ENCODE measurements around the gene DSPP.
A peak's percentile ranks its signal among the peaks of the same experiment; 100 is the strongest.
"Not testable (repeated sequence)": the region's sequence is repeated elsewhere in the genome, so short reads cannot be mapped to it uniquely, and the experiment has no call there.

The DSPP gene
- 0 to 0.13 (median 0) reads per million in 18 experiments for total RNA-seq

- DNase-seq: no peak
Observed at GRCh38 chr4:87608229-87608628, at the start of gene DSPP. Gene DSPP (plus strand): TSS chr4:87608529. CDS start chr4:87610909, 2,380 bp downstream.

GRCh38 chr4:87559090-87559837 is 49.1 kb upstream of the DSPP start:
- no peak for DNase-seq

DNA sequence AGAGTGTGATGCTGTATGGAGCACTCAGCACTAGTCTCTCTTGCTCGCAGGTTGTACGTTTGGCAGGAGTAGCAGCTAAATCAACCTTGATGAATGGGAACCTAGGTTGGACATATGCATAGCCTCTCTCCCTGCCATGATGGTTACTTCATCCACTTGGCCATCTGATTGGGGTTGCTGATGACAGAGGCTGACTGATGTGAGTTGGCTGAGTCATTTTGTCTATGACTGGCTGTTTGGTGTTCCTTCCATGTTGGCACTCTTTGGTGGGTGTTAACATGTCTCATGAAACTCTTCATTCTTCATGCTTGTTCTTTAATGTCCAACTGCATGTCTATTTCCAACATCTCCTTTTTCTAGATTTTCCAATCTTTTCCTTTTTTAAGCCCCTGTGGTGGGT is 47.5 kb upstream of the DSPP start:
- DNase-seq: no peak

DNA sequence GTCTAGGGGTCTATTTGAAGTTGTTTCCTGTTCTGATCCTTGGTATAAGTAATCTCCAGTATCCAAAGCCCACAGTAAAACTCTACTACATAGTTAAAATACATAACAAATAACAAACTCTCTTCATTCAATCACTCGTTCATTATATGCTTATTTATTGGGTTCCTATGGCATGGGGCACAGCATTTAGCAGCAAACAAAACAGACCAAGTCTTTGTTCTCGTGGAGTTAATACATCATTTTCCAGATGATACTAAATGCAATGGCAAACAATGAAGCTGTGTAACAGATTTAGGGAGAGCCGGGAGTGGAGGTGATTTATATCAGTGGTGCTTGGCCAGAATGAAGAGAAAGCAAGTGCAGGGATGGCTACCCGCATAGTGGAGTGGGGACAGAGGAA is 42.6 kb upstream of the DSPP start:
- no peak for DNase-seq

DNA sequence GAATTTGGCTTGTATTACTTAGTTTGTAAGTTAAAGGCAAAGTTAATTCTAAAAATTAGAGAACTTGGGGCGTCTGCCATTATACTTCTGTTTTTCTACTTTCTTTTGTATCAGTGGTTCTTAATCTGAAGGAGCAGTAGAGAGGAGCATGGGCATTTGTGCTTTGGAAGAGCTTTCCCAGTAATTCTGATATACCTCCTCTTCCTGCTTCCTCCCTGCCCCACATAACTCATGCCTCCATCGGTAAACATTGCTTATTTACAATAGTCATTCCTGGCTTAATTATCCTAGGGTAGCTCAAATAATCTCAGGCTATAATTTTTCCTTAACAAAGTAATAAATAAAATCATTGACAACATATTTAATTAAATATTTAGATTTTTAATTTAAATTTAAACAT is 42.1 kb upstream of the DSPP start:
- no peak for DNase-seq

- DNase-seq: no peak
Observed at GRCh38 chr4:87567191-87567590, 41.1 kb upstream of the DSPP start.

DNA sequence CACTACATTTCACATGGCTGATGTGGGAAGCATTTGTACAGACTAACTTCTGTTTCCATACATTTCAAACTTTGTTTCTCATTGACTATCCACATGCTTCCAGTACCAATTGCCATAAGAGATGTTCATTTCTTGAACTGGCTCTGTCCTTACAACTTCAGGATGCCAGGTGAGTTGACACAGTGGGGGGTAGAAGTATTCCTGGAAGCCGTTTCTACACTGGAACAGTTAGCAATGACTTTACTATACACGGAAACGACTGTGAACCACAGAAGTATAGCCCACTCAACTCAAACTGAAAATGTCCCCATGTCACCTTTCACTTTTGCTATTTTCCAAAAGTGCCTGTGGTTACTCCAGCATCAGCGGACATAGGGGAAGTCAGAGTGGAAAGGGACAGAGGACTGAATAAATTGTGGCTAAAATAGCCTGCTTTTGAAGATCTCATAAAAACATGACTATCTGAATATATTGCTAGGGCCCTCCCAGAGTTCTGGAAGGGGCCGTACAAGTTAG is 38.0 kb upstream of the DSPP start:
- DNase-seq: no peak

- not testable (repeated sequence) for DNase-seq
Observed at GRCh38 chr4:87574376-87574775, 34.0 kb upstream of the DSPP start.

DNA sequence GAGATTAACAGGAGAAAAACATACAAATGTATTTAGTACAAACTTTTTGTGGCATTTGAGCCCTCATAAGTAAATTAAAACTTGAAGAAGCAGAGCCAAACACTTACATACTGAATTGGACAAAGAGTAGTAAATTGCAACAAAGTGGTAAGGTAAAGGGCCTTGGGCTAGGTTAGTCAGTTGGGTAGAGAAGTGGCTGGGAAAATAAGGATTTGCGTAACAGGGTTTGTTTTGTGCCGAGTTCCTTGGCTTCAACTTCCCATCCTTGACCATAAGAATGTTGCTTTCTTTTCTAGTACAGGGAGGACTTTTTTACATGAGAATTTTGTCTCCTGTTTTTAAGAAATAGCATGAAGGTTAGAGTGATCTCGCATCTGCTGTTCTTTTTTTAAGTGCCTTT is 33.3 kb upstream of the DSPP start:
- no peak for DNase-seq

DNA sequence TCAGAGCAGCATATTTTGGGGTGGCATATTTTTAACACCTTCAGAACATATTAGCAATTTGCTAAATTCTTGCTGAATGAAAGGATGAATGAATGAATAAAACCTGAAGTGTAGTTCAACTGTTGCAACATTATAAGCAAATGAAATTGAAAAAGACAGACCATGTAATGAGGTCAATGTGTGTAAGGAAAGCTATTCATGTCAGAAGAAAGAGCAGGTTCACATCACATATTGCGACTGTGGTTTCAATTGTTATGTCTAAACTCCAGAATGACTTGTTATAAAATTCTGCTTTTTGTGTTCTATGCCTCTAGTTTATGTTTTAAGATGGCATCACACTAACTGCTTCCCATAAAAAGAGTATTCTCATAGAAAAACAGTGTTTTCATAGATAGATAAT is 32.9 kb upstream of the DSPP start:
- no peak for DNase-seq

DNA sequence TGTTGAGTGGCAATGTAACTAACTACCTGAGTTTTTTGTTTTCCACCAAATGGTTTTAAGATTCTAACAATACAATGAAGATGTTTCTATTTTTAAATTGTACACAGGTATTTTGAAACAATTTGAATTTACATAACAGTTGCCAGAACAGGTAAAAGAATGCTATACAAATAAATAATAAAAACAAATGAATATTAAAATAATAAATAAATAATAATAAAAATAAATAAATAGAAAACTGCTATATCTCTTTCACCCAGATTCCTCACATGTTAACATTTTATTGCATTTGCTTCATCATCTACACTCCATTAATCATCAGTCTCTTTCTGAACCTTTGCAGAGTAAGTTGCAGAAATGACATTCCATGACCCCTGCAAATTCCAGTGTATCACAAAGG is 32.3 kb upstream of the DSPP start:
- DNase-seq: no peak

DNA sequence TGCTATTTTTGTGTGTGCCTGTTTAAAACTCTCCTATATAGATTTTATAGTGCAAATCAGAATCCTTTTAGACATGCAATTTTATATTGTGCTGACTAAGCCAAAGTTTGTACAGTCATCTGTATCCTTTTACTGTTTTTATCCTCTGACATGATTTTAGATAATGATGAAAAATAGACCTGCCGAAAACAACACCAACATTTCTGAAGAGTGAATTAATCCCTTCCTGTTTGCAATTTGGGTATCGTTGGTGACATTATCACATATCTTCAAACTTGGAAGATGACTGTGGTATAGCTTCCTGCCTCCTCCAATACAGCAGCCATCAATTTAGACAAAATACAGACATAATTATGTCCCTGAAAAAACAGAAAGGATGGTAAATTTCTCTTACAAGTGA is 28.9 kb upstream of the DSPP start:
- DNase-seq: no peak

GRCh38 chr4:87580057-87580456 is 28.3 kb upstream of the DSPP start:
- no peak for DNase-seq

GRCh38 chr4:87584222-87584908 is 24.0 kb upstream of the DSPP start:
- no peak for DNase-seq

DNA sequence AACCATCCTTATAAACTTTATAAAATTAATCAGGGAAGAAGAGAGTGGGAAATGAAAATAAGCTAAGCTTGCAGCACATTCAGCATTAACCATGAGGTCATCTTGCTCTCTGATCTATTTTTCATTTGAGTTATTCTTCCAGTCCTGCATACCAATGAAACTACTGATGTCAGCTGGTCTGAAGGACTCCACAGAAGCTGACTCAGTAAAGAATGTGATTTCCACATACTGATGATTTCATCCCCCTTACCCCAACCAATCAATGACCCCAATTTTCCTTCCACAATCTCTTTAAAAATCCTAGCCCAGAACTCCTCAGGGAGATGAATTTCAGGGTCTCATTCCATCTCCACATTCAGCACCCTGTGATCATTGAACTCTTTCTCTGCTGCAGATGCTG is 18.8 kb upstream of the DSPP start:
- DNase-seq: peak; percentile 1 to 12

DNA sequence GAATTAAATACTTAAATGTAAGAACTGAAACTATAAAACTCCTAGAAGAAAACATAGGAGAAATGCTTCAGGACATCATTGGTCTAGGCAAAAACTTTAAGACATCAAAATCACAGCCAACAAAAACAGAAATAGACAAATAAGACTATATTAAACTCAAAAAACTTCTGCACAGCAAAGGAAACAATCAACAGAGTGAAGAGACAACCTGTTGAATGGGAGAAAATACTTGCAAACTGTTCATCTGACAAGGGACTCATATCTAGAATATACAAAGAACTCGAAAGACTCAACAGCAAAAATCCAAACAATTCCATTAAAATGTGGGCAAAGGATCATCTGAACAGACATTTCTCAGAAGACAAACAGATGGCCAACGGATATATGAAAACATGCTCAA is 16.2 kb upstream of the DSPP start:
- DNase-seq: no peak

GRCh38 chr4:87601361-87601760 is 7.0 kb upstream of the DSPP start:
- DNase-seq: peak; percentile 29 to 56

GRCh38 chr4:87614292-87614890 is 6.1 kb downstream of the DSPP start:
- no peak for DNase-seq

GRCh38 chr4:87616268-87616667 is 7.9 kb downstream of the DSPP start:
- DNase-seq: no peak

- no peak for DNase-seq
Observed at GRCh38 chr4:87620086-87620485, 11.8 kb downstream of the DSPP start.

- no peak for DNase-seq
Observed at GRCh38 chr4:87620491-87620890, 12.2 kb downstream of the DSPP start.

- DNase-seq: no peak
Observed at GRCh38 chr4:87622303-87622702, 14.0 kb downstream of the DSPP start.

DNA sequence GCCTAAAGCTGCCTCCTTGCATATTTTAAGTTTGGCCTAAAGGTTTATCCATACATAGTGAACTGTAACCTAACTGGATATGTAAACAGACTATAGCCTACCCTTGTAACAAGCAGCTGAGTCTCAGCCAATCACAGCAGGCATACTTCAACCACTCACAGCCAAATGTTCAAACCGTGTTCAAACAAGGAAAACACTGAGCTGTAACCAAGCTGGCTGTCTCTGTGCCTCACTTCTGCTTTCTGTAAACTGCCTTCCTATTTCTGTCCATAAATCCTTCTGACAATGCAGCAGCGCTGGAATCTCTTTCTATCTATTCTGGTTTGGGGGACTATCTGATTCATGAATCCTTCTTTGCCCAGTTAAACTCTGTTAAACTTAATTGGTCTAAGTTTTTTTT is 16.4 kb downstream of the DSPP start:
- peak; percentile 2 to 35 for DNase-seq

DNA sequence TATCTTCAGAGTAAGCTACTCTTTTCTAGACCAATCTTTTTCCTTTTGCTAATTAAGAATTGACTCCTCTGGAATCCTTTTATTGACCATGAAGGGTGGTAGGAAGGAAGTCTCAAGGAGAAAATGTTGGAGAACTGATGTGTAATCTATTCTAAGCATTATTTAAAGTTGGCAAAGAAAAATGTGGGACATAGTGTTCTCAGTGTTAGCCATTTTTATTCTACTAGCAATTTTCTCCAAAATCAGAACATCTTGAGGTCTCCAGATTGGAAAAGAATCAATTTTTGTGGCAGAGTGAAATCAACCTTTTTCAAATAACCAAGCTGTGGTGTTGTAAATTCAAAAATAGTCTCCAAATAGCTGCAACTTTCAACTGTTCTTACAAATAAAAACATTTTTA is 23.3 kb downstream of the DSPP start:
- no peak for DNase-seq

Data from inflammatory macrophage (primary cell).